Measurements from ENCODE around the gene GPR135. TPM values are rescaled to one million over a fixed set of nuclear protein-coding genes. Genes with fewer than 3 reads are reported as not detected.

GPR135 gene
- total RNA-seq, 1 donor from 2014 or later: 6.2 TPM

- peaks cover 6% of the 10 kb centered on the region for H3K9me3 Mint-ChIP-seq (ENCODE audit: unreplicated experiment)
- FAIRE-seq: no peak
- H3K4me1 ChIP-seq (ENCODE audit: insufficient read depth, low read length): no peaks in the 10 kb centered on the region
- H3K36me3 ChIP-seq (ENCODE audit: insufficient read depth, low read length): no peaks in the 10 kb centered on the region
- TF ChIP-seq EZH2 (IDR thresholded peaks at IDR 0.05; ENCODE audit: insufficient read depth, low read length) (no peak), CTCF (IDR thresholded peaks at IDR 0.05; ENCODE audit: insufficient read depth, low read depth, low read length) (no peak)
- no peaks in the 10 kb centered on the region for H4K20me1 ChIP-seq (ENCODE audit: insufficient read depth, low read length)
- H3K27ac Mint-ChIP-seq (ENCODE audit: unreplicated experiment): no peak overlapping the region
- H3K9me3 ChIP-seq (ENCODE audit: insufficient read depth, low read depth, low read length): no peaks in the 10 kb centered on the region
- H3K27me3 Mint-ChIP-seq (ENCODE audit: low read depth, unreplicated experiment): peaks cover 2% of the 10 kb centered on the region
- H3K4me3 ChIP-seq (ENCODE audit: insufficient read depth, low read depth, low read length): no peak overlapping the region
- no peaks in the 10 kb centered on the region for H3K79me2 ChIP-seq (ENCODE audit: insufficient read depth, low read length)
- H2AFZ ChIP-seq (ENCODE audit: low read depth, low read length): no peak overlapping the region
- H3K4me3 Mint-ChIP-seq (ENCODE audit: unreplicated experiment): no peak overlapping the region
- H3K4me2 ChIP-seq (ENCODE audit: low read length): no peak overlapping the region
- H3K36me3 Mint-ChIP-seq (ENCODE audit: low read depth, unreplicated experiment): peaks cover 6% of the 10 kb centered on the region
- no peak for DNase-seq (ENCODE audit: low read depth)
- no peak overlapping the region for H3K27ac ChIP-seq (ENCODE audit: low read depth, low read length)
- no peaks in the 10 kb centered on the region for H3K4me1 Mint-ChIP-seq (ENCODE audit: low read depth, unreplicated experiment)
- no peaks in the 10 kb centered on the region for H3K27me3 ChIP-seq (ENCODE audit: insufficient read depth, low read length)
- no peak overlapping the region for H3K9ac ChIP-seq (ENCODE audit: low read length)
These were observed 47.9 kb downstream of the GPR135 start for GRCh38 chr14:59417311-59417710.

GRCh38 chr14:59415836-59416602 lies 49.2 kb downstream of the GPR135 start:
- FAIRE-seq (no peak), DNase-seq (ENCODE audit: low read depth) (no peak)
- Histone ChIP-seq H3K4me3 (ENCODE audit: insufficient read depth, low read depth, low read length) (no peak overlapping the region), H3K4me2 (ENCODE audit: low read length) (no peak overlapping the region), H3K27ac (ENCODE audit: low read depth, low read length) (no peak overlapping the region), H3K9ac (ENCODE audit: low read length) (no peak overlapping the region), H3K36me3 (ENCODE audit: insufficient read depth, low read length) (no peaks in the 10 kb centered on the region), H3K27me3 (ENCODE audit: insufficient read depth, low read length) (no peaks in the 10 kb centered on the region), H3K79me2 (ENCODE audit: insufficient read depth, low read length) (no peaks in the 10 kb centered on the region), H2AFZ (ENCODE audit: low read depth, low read length) (no peak overlapping the region), H3K4me1 (ENCODE audit: insufficient read depth, low read length) (no peaks in the 10 kb centered on the region), H4K20me1 (ENCODE audit: insufficient read depth, low read length) (no peaks in the 10 kb centered on the region), H3K9me3 (ENCODE audit: insufficient read depth, low read depth, low read length) (no peaks in the 10 kb centered on the region)
- Mint-ChIP-seq H3K4me3 (ENCODE audit: unreplicated experiment) (no peak overlapping the region), H3K9me3 (ENCODE audit: unreplicated experiment) (peaks cover 13% of the 10 kb centered on the region), H3K27ac (ENCODE audit: unreplicated experiment) (no peak overlapping the region), H3K4me1 (ENCODE audit: low read depth, unreplicated experiment) (no peaks in the 10 kb centered on the region), H3K36me3 (ENCODE audit: low read depth, unreplicated experiment) (peaks cover 6% of the 10 kb centered on the region), H3K27me3 (ENCODE audit: low read depth, unreplicated experiment) (peaks cover 4% of the 10 kb centered on the region)
- TF ChIP-seq CTCF (IDR thresholded peaks at IDR 0.05; ENCODE audit: insufficient read depth, low read depth, low read length) (no peak), EZH2 (IDR thresholded peaks at IDR 0.05; ENCODE audit: insufficient read depth, low read length) (no peak)

Other genes with a start within 250 kb of the GPR135 start
- 57.2 and 62.8 TPM in 2 replicates for gene L3HYPDH, start 19.0 kb upstream of the GPR135 start, total RNA-seq
- 68.8 and 74.6 TPM in 2 replicates for gene JKAMP, start 19.1 kb upstream of the GPR135 start, total RNA-seq
- gene CCDC175, start 111.4 kb upstream of the GPR135 start, total RNA-seq: not detected in 2 replicates